ENCODE data around the gene P2RX1.

Gene P2RX1

GRCh38 chr17:3903051-3903825, 13.0 kb downstream of the P2RX1 start:
- no peak for DNase-seq

DNA sequence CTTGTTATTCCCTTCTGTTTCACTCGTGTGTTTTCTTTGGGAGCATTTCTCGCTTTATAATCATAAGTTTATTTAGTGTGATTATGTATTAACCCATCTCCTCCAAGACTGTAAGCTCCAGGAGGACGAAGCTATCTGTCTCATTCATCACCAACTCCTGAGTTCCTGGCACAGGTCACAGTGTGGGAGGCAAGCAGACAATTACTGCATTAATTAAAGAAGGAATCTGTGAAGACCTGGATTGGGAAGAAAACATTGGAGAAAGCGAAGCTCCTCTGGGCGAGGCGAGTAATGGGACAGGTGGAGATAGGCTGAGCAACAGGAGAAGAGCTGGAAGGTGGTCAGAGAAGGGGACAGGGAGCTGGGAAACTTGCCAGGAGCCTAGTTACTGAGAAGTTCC, 15.6 kb downstream of the P2RX1 start:
- peak; percentile 11 for DNase-seq

- DNase-seq = no peak
Measured at GRCh38 chr17:3897731-3898130, 18.5 kb downstream of the P2RX1 start.

DNA sequence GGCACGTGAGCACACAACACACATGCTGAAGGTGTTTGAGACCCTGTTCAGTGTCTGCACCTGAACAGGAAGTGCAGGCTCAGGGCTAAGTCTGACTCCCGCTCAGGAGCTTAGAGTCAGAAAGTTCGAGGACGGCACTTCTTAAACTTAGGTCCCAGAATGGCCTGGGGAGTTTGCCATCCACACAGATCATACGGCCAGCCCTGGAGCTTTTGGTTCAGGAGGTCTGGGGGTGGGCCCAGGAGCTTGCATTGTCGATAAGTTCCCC, 19.4 kb downstream of the P2RX1 start:
- no peak for DNase-seq

- peak; percentile 48 for DNase-seq
Measured at GRCh38 chr17:3896108-3896967, 19.9 kb downstream of the P2RX1 start.

GRCh38 chr17:3895354-3895753, 20.9 kb downstream of the P2RX1 start:
- DNase-seq = no peak

DNA sequence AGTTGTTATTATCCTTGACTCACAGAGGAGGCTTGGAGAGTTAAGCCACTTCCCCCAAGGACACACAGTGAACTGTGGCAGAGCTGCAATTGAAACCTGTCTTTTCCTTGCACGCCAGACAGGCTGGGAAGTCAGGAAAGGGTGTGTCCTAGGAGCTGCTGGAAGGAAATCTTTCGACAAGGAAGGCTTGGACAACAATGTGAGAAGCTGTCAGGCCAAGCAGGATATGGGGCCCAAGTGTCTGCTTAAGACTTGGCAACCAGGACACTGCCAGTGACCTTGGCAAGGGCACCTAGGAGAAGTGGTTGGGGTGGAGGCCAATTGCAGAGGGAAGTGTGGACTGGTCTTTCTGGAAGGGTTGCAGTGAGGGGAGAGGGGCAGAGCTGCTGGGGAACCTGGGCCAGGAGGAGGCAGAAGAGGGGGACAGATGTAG, 21.3 kb downstream of the P2RX1 start:
- no peak for DNase-seq

DNA sequence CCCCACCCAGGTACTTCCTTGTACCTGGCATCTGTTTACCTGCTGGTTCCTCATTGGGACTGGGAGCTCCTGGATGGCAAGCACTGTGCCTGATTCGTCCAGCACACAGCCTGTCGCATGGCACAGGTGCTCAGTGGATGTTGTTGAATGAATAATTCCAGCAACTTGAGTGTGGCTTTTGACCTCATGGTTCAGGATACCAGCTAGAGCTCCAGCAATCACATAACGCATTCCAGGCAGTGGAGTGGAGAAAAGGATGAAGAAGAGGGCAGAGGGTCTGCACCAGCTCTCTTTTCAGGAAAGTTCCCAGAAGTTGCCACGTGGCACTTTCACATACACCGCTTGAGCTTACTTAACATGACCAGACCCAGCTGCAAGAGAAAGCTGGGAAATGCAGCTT, 22.1 kb downstream of the P2RX1 start:
- DNase-seq = no peak

DNA sequence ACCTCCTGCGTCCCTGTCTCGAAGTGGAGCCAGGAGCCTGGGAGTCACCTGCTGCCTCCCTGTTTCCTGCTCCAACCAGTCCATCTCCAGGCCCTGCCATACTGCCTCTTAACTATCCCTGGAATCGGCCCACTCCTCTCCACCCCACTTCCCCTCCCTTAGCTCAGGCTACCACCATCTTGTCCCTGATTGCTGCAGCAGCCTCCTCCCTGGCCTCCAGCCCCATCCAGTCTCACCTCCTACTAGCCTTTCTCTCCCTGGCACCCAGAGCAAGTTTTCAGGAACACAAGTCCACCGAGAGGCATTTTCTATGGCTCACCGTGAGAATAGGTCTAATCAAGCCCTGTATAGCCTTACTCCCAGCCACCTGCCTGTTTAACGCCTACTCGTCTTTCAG, 22.5 kb downstream of the P2RX1 start:
- DNase-seq = no peak

DNA sequence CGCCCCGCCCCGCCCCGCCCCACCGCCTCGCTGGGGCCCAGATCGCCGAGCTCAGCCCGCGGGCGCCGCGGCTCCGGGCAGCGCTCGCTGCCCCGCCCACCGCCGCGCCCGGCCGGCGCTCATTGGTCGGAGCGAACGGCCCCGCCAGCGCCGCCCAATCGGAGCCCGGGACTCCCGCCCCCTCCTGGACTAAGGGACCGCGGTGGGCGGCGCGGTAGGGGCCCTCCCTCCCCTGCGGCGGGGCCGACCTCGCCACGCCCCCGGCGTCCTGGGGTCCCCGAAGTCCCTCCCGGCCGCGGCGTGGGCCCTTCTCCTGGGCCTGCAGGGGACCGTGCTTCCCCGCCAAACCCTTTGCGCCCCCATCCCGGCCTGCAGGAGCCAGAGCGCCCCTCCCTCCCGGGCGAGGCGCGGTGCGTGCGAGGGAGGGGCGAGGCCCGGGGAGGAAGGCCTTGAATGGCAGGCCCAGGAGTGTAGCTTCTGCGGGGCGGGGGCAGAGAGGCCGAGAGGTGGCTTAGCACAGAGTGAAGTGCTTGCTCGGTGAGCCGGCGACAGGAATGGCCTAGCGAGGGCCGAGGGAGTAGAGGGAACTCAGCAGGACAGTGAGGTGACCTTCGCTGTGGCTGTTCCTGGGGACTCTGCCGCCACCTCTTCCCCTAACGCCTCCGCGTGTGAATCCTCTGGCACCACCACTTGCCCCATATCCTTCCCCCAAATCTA, 23.1 kb downstream of the P2RX1 start, which contains the start of gene CAMKK1:
Gene CAMKK1 (minus strand): TSS at position 51 of the 717 bp plus-strand sequence. CDS start 7,366 bp downstream, outside the sequence.
- DNase-seq = peak; percentile 79

DNA sequence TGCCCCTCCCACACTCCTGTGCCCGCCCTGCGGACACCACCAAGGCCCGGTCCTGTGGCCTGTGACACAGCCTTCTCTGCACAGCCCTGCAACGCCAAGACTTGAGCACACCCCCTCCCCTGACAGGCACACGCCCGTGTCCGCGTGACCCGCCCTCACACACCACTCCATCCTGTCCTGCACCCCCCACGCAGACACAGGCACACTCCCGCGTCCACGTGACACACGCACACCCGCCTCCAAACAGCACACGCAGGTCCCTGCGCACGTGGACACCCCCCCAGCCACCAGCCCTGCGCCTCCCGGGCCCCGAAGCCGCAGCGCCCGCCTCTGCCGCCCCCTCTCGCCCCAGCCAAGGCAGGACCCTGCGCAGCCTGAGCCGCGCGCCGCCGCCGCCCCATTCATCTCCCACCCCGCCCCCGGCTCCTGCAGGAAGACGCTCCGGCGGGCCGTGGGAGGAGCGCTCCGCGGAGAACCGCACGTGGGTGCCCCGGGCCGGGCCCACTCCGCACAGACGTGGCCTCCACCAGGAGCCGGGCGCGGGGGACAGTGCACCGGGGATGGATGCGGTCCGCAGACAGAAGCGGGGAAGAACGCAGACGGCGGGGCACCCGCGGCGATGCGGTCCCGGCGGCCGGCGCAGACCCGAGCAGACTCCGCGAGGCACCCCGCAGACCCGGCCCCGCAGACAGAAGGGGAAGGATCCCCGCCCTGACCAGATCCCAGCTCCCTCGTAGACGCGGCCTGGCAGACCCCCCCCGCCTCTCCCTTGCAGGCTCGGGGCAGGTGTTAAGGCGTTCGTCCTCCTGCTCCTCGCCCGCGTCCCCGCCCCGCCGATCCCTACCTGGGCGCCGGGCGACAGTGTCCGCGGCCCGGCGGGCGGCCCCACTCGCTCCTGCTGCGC, 23.9 kb downstream of the P2RX1 start:
- DNase-seq = peak; percentile 24

DNA sequence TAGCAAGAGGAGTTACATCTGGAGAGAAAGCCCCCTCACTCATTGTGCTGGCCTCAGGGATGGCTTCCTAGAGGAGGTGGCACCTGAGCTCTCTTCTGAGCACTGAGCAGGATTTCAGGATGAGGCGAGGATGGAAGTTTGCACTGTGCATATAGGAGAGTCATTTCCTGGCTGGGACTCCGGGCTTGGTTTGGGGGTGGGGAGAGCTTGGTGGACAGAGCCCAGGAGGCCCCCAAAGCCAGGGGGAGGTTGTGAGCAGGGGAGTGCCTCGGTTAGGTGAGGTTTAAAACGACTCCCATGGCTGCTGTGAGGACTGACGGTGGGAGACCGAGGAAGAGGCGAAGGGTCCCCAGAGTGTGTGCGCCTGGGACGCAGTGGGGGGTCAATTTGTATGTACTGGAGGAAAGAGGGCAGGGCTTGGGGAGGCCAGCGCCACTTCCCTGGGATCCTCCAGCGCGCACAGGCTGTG, 24.6 kb downstream of the P2RX1 start:
- no peak for DNase-seq

DNA sequence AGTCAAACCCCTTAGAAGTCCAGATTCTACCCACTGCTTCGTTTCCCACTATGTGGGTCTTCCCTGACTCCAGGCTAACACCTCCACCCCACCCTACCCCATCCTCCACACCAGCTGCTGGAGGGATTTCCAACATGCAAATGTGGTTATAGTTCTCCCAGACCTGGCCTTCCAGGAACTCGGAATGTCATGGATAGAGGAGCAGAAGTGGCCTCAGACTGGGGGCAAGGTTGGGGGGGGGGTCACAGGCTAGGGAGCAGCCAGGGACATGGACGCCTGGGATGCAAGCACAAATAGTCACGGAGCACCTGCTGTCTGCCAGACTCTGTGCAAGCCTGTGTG, 25.4 kb downstream of the P2RX1 start:
- DNase-seq = no peak

GRCh38 chr17:3890082-3890877, 26.0 kb downstream of the P2RX1 start:
- peak; percentile 29 for DNase-seq

GRCh38 chr17:3889325-3890012, 26.8 kb downstream of the P2RX1 start:
- DNase-seq = no peak

- peak; percentile 86 for DNase-seq
Measured at GRCh38 chr17:3888343-3889171, 27.7 kb downstream of the P2RX1 start.

- no peak for DNase-seq
Measured at GRCh38 chr17:3887804-3888203, 28.5 kb downstream of the P2RX1 start.

DNA sequence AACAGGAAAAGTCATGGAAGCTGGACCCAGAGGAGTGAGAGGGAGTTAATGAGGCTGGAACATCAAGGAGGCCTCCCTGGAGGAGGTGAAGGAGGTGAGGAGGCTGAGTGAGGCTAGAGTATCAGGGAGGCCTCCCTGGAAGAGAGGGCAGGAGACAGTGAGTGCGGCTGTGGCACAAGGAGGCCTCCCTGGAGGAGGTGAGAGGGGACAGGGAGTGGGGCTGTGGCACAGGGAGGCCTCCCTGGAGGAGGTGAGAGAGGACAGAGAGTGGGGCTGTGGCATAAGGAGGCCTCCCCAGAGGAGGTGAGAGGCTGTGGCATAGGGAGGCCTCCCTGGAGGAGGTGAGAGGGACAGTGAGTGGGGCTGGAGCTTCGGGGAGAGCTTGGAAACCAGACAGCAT, 28.9 kb downstream of the P2RX1 start:
- no peak for DNase-seq

DNA sequence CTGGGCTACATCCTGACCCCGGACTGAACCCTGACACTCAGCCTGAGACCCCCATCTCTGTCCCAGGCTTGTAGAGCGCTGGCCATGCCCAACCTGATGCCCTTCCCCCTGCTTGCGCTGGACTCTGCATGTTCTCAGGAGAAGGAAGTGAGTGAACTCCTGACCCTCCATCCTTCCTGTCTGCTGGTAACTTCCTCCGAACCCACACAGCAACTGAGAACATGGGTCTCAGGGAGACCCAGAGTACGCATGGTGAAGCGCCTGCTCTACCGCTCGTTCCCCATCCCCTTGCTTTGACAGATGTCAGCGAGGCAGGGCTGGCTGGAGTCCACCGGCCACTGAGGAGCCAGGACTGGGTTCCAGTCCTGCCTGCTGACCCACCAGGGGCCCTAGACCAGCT, 29.5 kb downstream of the P2RX1 start:
- DNase-seq = no peak

DNA sequence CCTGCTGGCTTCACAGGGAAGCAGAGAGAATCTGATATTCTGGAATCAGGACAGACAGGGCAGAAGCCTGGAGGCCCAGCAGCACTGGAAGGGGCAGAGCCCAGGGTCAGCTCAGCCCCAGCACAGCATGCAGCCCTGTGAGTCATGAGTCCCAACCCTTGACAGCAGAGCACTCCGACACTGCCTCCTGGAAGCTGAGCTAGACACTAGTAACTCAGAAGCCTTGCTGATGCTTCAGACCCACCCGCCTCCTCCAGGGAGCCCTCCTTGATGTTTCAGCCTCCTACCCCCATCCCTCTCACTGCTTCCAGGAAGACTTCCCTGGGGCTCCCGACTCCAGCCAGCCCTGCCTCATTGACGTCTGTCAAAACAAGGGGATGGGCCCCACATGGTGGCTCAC, 30.3 kb downstream of the P2RX1 start:
- DNase-seq = no peak

Data from DMS79 treated with DMSO at 0.1 percent for 48 hours (cell line).